GM08714 (cell line): ENCODE data around the gene GNMT.

Experiments used
- H3K4me3 ChIP-seq: fragments of 200-500 bp; sonication (Bioruptor generic); 2 replicates; pipeline ENCODE4 v1.5.1; 2014; ENCODE audit warnings: mild to moderate bottlenecking, low read length, inconsistent platforms
- ZNF274 ChIP-seq: IDR thresholded peaks from 2 replicates; pipeline ENCODE4 v1.6.1; 2012; ENCODE audit warnings: mild to moderate bottlenecking, low read depth, low read length

The GNMT gene

DNA sequence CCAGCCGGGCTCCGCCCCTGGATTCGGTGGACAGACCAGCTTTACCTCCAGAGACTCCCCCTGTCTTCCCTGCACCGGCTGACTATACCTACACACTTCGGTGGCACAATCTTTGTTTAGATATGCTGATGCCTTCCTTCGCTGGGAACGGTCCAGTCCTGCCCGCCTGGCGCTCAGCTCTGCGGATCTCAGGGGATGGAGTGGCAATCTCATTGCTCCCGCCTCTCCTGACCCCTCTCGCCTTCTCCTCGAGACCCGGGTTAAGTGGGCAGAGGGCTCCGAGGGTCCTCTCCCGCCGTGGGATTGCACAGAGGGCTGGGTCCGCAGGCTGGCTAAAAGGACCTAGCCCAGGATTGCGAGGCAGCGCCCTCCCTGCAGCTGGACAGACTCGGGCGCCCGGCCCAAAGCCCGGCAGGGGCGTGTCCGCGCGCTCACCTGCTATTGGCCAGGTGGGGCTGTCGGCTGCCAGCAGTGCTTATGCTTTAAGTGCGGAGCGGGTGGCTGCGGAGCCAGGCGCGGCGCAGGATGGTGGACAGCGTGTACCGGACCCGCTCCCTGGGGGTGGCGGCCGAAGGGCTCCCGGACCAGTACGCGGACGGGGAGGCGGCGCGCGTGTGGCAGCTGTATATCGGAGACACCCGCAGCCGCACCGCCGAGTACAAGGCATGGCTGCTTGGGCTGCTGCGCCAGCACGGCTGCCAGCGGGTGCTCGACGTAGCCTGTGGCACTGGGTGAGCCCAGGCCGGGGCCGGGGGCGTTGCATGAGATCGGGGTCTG, at the start of gene GNMT:
Gene GNMT (plus strand): TSS at position 512 of the 777 bp plus-strand sequence. CDS start 14 bp downstream, at position 526.
- H3K4me3 ChIP-seq = peak within 1 kb of the TSS; percentile 27; the same call in 1 of the 2 replicates
- no peak for TF ChIP-seq ZNF274

GRCh38 chr6:42911171-42912021, 49.2 kb upstream of the GNMT start:
- no peak overlapping the region for H3K4me3 ChIP-seq
- no peak for TF ChIP-seq ZNF274

DNA sequence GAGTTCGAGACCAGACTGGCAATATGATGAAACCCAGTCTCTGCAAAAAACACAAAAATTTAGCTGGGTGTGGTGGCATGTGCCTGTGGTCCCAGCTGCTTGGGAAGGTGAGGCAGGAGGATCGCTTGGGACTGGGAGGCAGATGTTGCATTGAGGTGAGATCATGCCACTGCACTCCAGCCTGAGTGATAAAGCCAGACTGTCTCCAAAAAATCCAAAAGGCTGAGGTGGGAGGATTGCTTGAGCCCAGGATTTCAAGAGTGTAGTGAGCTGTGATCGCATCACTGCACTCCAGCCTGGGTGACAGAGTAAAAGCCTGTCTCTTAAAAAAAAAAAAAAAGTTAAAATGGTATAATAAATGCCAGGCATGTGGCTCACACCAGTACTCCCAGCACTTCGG, 46.0 kb upstream of the GNMT start:
- no peak overlapping the region for H3K4me3 ChIP-seq
- no peak for TF ChIP-seq ZNF274

- no peak for TF ChIP-seq ZNF274
- no peak within 1 kb of the TSS for H3K4me3 ChIP-seq
Observed at GRCh38 chr6:42915732-42916131, 44.8 kb upstream of the GNMT start, which contains the start of gene PTCRA. TSS of gene PTCRA (plus strand) at chr6:42916053. CDS start at chr6:42916070, 17 bp downstream.

GRCh38 chr6:42916288-42916687, 44.3 kb upstream of the GNMT start:
- TF ChIP-seq ZNF274 = no peak
- H3K4me3 ChIP-seq = no peak overlapping the region

DNA sequence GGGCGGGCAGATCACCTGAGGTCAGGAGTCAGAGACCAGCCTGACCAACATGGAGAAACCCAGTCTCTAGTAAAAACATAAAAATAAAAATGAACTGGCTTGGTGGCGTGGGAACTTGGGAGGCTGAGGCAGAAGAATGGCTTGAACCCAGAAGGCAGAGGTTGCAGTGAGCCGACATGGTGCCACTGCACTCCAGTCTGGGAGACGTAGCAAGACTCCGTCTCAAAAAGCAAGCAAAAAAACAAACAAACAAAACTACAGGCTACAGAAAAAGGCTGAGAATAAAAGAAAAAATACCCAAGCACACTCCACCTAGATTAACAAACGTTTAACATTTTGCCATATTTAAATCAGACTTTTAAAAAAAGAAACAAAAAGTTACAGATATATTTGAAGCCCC, 38.8 kb upstream of the GNMT start:
- no peak for TF ChIP-seq ZNF274
- no peak overlapping the region for H3K4me3 ChIP-seq

- TF ChIP-seq ZNF274 = no peak
- no peak overlapping the region for H3K4me3 ChIP-seq
Observed at GRCh38 chr6:42923666-42924065, 36.9 kb upstream of the GNMT start.

- TF ChIP-seq ZNF274 = no peak
- H3K4me3 ChIP-seq = no peak overlapping the region
Observed at GRCh38 chr6:42925248-42925857, 35.2 kb upstream of the GNMT start.

- no peak for TF ChIP-seq ZNF274
- peak within 1 kb of the TSS; percentile 78 for H3K4me3 ChIP-seq
Observed at GRCh38 chr6:42928986-42929820, 31.4 kb upstream of the GNMT start, which contains the start of gene CNPY3. TSS of gene CNPY3 (plus strand) at chr6:42929480. CDS start at chr6:42929571, 91 bp downstream.

DNA sequence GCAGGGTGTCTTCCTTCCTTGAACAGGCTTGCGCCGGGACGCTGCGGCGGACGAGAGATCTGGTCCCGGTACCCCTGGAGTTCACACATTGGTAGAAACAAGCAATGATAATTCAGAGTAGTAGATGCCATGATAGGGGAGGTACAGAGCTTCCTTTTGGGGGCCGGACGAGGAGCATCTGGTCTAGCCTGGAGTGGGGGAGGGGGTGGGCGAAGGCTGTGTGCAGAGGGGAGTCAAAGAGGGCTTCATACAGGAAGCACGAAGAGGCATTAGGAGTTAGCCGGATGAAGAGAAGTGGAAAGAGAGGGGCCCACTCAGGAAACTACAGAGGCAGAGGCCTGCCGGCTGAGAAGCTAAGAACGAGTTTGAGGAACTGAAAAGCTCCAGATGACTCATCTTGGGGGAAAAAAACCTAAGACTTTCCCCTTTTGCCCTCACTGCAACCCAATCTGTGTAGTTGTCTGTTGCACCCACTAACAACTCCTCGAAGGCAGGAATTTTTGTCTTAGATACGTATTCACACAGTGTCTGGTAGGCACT, 30.7 kb upstream of the GNMT start:
- no peak for TF ChIP-seq ZNF274

GRCh38 chr6:42932412-42932811, 28.1 kb upstream of the GNMT start:
- H3K4me3 ChIP-seq = peak overlapping the region; percentile 18; the same call in 1 of the 2 replicates
- no peak for TF ChIP-seq ZNF274

More for the DNA sequence above, 30.7 kb upstream of the GNMT start:
- H3K4me3 ChIP-seq = peak overlapping the region; percentile 78

GRCh38 chr6:42933205-42933604, 27.3 kb upstream of the GNMT start:
- H3K4me3 ChIP-seq = no peak overlapping the region; the same call in 1 of the 2 replicates
- TF ChIP-seq ZNF274 = no peak

- no peak overlapping the region for H3K4me3 ChIP-seq
- TF ChIP-seq ZNF274 = no peak
Observed at GRCh38 chr6:42935322-42935721, 25.2 kb upstream of the GNMT start.
